Activated CD4-positive, alpha-beta memory T cell treated with anti-CD3 and anti-CD28 coated beads, Interleukin-2, amount 10 ng/mL, durations not matched to agents 7 days and 5 days (primary cell): ENCODE measurements around the gene SYCE3. TPM values are rescaled to one million over a fixed set of nuclear protein-coding genes. Genes with fewer than 3 reads are reported as not detected.
A peak's percentile ranks its signal among the peaks of the same experiment; 100 is the strongest.

Experiments
- CTCF ChIA-PET: fragments of 350-600 bp; sonication (Branson Sonifier 250); formaldehyde crosslinking; loops from one replicate; lab custom pipeline; 2021; ENCODE audit warnings: antibody characterized with exemption, inconsistent platforms; lab: Charles Lee
- POLR2A ChIA-PET: fragments of 350-600 bp; sonication (Branson Sonifier 250); formaldehyde crosslinking; loops from one replicate; lab custom pipeline; 2021; ENCODE audit warnings: antibody characterized with exemption; lab: Charles Lee
- DNase-seq: peaks from one replicate; pipeline ENCODE4 v3.0.0-alpha.2; 2020
- H3K27ac Mint-ChIP-seq: one replicate; pipeline ENCODE4 v1.8.0; 2021; ENCODE audit warnings: mild to moderate bottlenecking, mixed read lengths
- H3K27me3 Mint-ChIP-seq: one replicate; pipeline ENCODE4 v1.8.0; 2021; ENCODE audit warnings: mixed read lengths
- H3K36me3 Mint-ChIP-seq: one replicate; pipeline ENCODE4 v1.8.0; 2021; ENCODE audit warnings: low read depth, mixed read lengths
- H3K4me1 Mint-ChIP-seq: one replicate; pipeline ENCODE4 v1.8.0; 2021; ENCODE audit warnings: mixed read lengths
- H3K4me3 Mint-ChIP-seq: one replicate; pipeline ENCODE4 v1.8.0; 2021; ENCODE audit warnings: mild to moderate bottlenecking, mixed read lengths
- H3K9me3 Mint-ChIP-seq: one replicate; pipeline ENCODE4 v1.8.0; 2021; ENCODE audit warnings: mixed read lengths
- total RNA-seq, 2 experiments: library from RNA; stranded (reverse); gene quantifications; one replicate each; pipeline ENCODE4 v1.2.3, GENCODE V29; 2021

Gene SYCE3
- total RNA-seq, 2 experiments from 2014 or later = 0.58 to 0.71 TPM

GRCh38 chr22:50518606-50519005 is 44.1 kb downstream of the SYCE3 start:
- ChIA-PET POLR2A (interaction anchor here (1.0 to 3.2 kb wide), 3 partner anchors 10 to 12 kb away, joined by 3 to 31 read pairs (median 3); partner anchors contain the start of genes LMF2, NCAPH2 and TYMP), CTCF (no interaction called here)
- H3K27me3 Mint-ChIP-seq = no peaks in the 10 kb centered on the region
- H3K27ac Mint-ChIP-seq = no peak overlapping the region
- DNase-seq = no peak
- no peak overlapping the region for H3K4me3 Mint-ChIP-seq
- H3K36me3 Mint-ChIP-seq = peaks cover 47% of the 10 kb centered on the region
- peaks cover 16% of the 10 kb centered on the region for H3K4me1 Mint-ChIP-seq
- H3K9me3 Mint-ChIP-seq = no peaks in the 10 kb centered on the region

GRCh38 chr22:50517495-50518260 is 45.0 kb downstream of the SYCE3 start:
- no peak for DNase-seq
- no peaks in the 10 kb centered on the region for H3K9me3 Mint-ChIP-seq
- no peak overlapping the region for H3K4me3 Mint-ChIP-seq
- H3K4me1 Mint-ChIP-seq = peaks cover 12% of the 10 kb centered on the region
- no peak overlapping the region for H3K27ac Mint-ChIP-seq
- ChIA-PET CTCF (interaction anchor here (1.1 kb wide), 1 partner anchor 10 kb away, joined by 3 read pairs; the partner anchor contains the start of genes LMF2 and NCAPH2), POLR2A (interaction anchor here (1.0 to 3.2 kb wide), 4 partner anchors 8 to 64 kb away, joined by 3 to 31 read pairs (median 4); partner anchors contain the start of genes CHKB, LMF2 and NCAPH2)
- peaks cover 41% of the 10 kb centered on the region for H3K36me3 Mint-ChIP-seq
- H3K27me3 Mint-ChIP-seq = no peaks in the 10 kb centered on the region

- no peak for DNase-seq
- Mint-ChIP-seq H3K36me3 (peaks cover 49% of the 10 kb centered on the region), H3K9me3 (no peaks in the 10 kb centered on the region), H3K4me1 (peaks cover 18% of the 10 kb centered on the region), H3K27ac (no peak overlapping the region), H3K4me3 (no peak overlapping the region), H3K27me3 (no peaks in the 10 kb centered on the region)
- ChIA-PET POLR2A (interaction anchor here (1.0 to 3.2 kb wide), 4 partner anchors 9 to 65 kb away, joined by 3 to 31 read pairs (median 4); partner anchors contain the start of genes CHKB, LMF2 and NCAPH2), CTCF (no interaction called here)
Measured at GRCh38 chr22:50516891-50517290, 45.8 kb downstream of the SYCE3 start.

- no peaks in the 10 kb centered on the region for H3K27me3 Mint-ChIP-seq
- ChIA-PET CTCF (interaction anchor here (2.9 kb wide), 1 partner anchor 9 kb away, joined by 10 read pairs; the partner anchor contains the start of gene SCO2), POLR2A (interaction anchor here (3.4 kb wide), 1 partner anchor 9 kb away, joined by 42 read pairs; the partner anchor contains the start of gene SCO2)
- DNase-seq = no peak
- H3K27ac Mint-ChIP-seq = no peak overlapping the region
- H3K9me3 Mint-ChIP-seq = no peaks in the 10 kb centered on the region
- H3K4me1 Mint-ChIP-seq = peaks cover 20% of the 10 kb centered on the region
- no peak overlapping the region for H3K4me3 Mint-ChIP-seq
- H3K36me3 Mint-ChIP-seq = peaks cover 48% of the 10 kb centered on the region
Measured at GRCh38 chr22:50516068-50516467, 46.7 kb downstream of the SYCE3 start.

GRCh38 chr22:50513175-50513574 is 49.5 kb downstream of the SYCE3 start:
- Mint-ChIP-seq H3K4me3 (no peak overlapping the region), H3K9me3 (no peaks in the 10 kb centered on the region), H3K4me1 (peaks cover 35% of the 10 kb centered on the region), H3K36me3 (peaks cover 39% of the 10 kb centered on the region), H3K27ac (no peak overlapping the region), H3K27me3 (no peaks in the 10 kb centered on the region)
- ChIA-PET POLR2A (interaction anchor here (3.4 to 7.7 kb wide), 2 partner anchors 12 to 14 kb away, joined by 42 to 321 read pairs; partner anchors contain the start of genes SCO2 and TYMP), CTCF (interaction anchor here (1.4 to 2.9 kb wide), 2 partner anchors 12 kb away, joined by 6 to 10 read pairs; partner anchors contain the start of gene SCO2)
- no peak for DNase-seq

- DNase-seq = no peak
- peak overlapping the region; percentile 87 for H3K27ac Mint-ChIP-seq
- ChIA-PET POLR2A (interaction anchor here (0.6 to 7.7 kb wide), 17 partner anchors 9 to 592 kb away, joined by 3 to 321 read pairs (median 13); partner anchors contain the start of genes ARSA, CHKB, KLHDC7B and SCO2), CTCF (interaction anchor here (1.3 to 4.3 kb wide), 7 partner anchors 9 to 112 kb away, joined by 3 to 102 read pairs (median 5); partner anchors contain the start of genes SCO2 and TYMP)
- peaks cover 31% of the 10 kb centered on the region for H3K36me3 Mint-ChIP-seq
- H3K4me3 Mint-ChIP-seq = peak overlapping the region; percentile 82
- H3K9me3 Mint-ChIP-seq = no peaks in the 10 kb centered on the region
- H3K27me3 Mint-ChIP-seq = no peaks in the 10 kb centered on the region
- H3K4me1 Mint-ChIP-seq = peaks cover 36% of the 10 kb centered on the region
Measured at GRCh38 chr22:50508897-50509296, 53.8 kb downstream of the SYCE3 start.

GRCh38 chr22:50507991-50508884 is 54.5 kb downstream of the SYCE3 start, which contains the start of gene NCAPH2:
TSS of gene NCAPH2 (plus strand) at chr22:50508224. CDS start at chr22:50508338, 114 bp downstream.
- peaks cover 31% of the 10 kb centered on the region for H3K36me3 Mint-ChIP-seq
- peak within 1 kb of the TSS; percentile 95 for H3K27ac Mint-ChIP-seq
- peaks cover 36% of the 10 kb centered on the region for H3K4me1 Mint-ChIP-seq
- H3K4me3 Mint-ChIP-seq = peak within 1 kb of the TSS; percentile 96
- no peaks in the 10 kb centered on the region for H3K27me3 Mint-ChIP-seq
- peak; percentile 98 for DNase-seq
- ChIA-PET POLR2A (interaction anchor here (0.6 to 7.7 kb wide), 30 partner anchors 10 to 592 kb away, joined by 3 to 321 read pairs (median 4); partner anchors contain the start of genes ARSA, CHKB, HDAC10 and KLHDC7B), CTCF (interaction anchor here (0.6 to 4.3 kb wide), 14 partner anchors 8 to 231 kb away, joined by 3 to 102 read pairs (median 5); partner anchors contain the start of genes KLHDC7B, SCO2 and TYMP)
- H3K9me3 Mint-ChIP-seq = no peaks in the 10 kb centered on the region

GRCh38 chr22:50507421-50507990 is 55.2 kb downstream of the SYCE3 start, which contains the start of gene LMF2:
TSS of gene LMF2 (minus strand) at chr22:50507702. CDS start at chr22:50507675, 27 bp downstream.
- Mint-ChIP-seq H3K4me1 (peaks cover 32% of the 10 kb centered on the region), H3K27me3 (no peaks in the 10 kb centered on the region), H3K4me3 (peak within 1 kb of the TSS; percentile 96), H3K9me3 (no peaks in the 10 kb centered on the region), H3K36me3 (peaks cover 26% of the 10 kb centered on the region), H3K27ac (peak within 1 kb of the TSS; percentile 95)
- DNase-seq = peak; percentile 95
- CTCF ChIA-PET = interaction anchor here (0.6 to 4.3 kb wide), 12 partner anchors 9 to 231 kb away, joined by 3 to 102 read pairs (median 5); partner anchors contain the start of genes KLHDC7B, SCO2 and TYMP
- POLR2A ChIA-PET = interaction anchor here (0.6 to 7.7 kb wide), 24 partner anchors 9 to 263 kb away, joined by 3 to 321 read pairs (median 4); partner anchors contain the start of genes CHKB, HDAC10, KLHDC7B and SCO2

- ChIA-PET CTCF (interaction anchor here (1.2 to 4.3 kb wide), 6 partner anchors 9 to 230 kb away, joined by 5 to 102 read pairs (median 7); partner anchors contain the start of genes KLHDC7B and SCO2), POLR2A (interaction anchor here (0.8 to 7.7 kb wide), 11 partner anchors 8 to 238 kb away, joined by 3 to 321 read pairs (median 4); partner anchors contain the start of genes SCO2 and TYMP)
- peaks cover 26% of the 10 kb centered on the region for H3K4me1 Mint-ChIP-seq
- no peaks in the 10 kb centered on the region for H3K27me3 Mint-ChIP-seq
- peaks cover 22% of the 10 kb centered on the region for H3K36me3 Mint-ChIP-seq
- DNase-seq = no peak
- peak overlapping the region; percentile 96 for H3K4me3 Mint-ChIP-seq
- H3K27ac Mint-ChIP-seq = peak overlapping the region; percentile 89
- H3K9me3 Mint-ChIP-seq = no peaks in the 10 kb centered on the region
Measured at GRCh38 chr22:50506611-50507420, 55.9 kb downstream of the SYCE3 start.

GRCh38 chr22:50505776-50506610 is 56.7 kb downstream of the SYCE3 start:
- H3K9me3 Mint-ChIP-seq = no peaks in the 10 kb centered on the region
- no peaks in the 10 kb centered on the region for H3K27me3 Mint-ChIP-seq
- CTCF ChIA-PET = interaction anchor here (1.2 kb wide), 1 partner anchor 8 kb away, joined by 8 read pairs; no protein-coding TSS in a partner anchor
- H3K4me3 Mint-ChIP-seq = peak overlapping the region; percentile 96
- H3K4me1 Mint-ChIP-seq = peaks cover 25% of the 10 kb centered on the region
- POLR2A ChIA-PET = interaction anchor here (1.3 to 7.7 kb wide), 5 partner anchors 8 to 115 kb away, joined by 3 to 321 read pairs (median 21); partner anchors contain the start of genes SCO2 and TYMP
- DNase-seq = no peak
- H3K27ac Mint-ChIP-seq = no peak overlapping the region
- H3K36me3 Mint-ChIP-seq = peaks cover 22% of the 10 kb centered on the region
